Fibroblast of skin of right biceps (primary cell): ENCODE data around the gene GLI3.

Experiments used
- DNase-seq: peaks from one replicate; pipeline ENCODE4 v3.0.0-alpha.2; 2013

Gene GLI3

DNA sequence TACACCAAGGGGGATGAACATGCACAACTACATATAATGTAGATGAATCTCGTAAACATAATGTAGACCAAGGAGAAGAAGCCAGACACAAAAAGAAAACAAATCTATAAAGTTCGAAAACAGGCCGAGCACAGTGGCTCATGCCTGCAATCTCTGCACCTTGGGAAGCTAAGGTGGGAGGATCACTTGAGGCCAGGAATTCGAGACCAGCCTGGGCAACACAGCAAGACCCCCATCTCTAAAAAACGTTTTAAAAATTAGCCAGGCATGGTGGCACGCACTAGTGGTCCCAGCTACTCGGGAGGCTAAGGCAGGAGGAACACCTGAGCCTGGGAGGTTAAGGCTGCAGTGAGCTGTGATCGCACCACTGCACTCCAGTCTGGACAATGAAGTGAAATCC, 68.5 kb downstream of the GLI3 start:
- DNase-seq, result no peak

DNA sequence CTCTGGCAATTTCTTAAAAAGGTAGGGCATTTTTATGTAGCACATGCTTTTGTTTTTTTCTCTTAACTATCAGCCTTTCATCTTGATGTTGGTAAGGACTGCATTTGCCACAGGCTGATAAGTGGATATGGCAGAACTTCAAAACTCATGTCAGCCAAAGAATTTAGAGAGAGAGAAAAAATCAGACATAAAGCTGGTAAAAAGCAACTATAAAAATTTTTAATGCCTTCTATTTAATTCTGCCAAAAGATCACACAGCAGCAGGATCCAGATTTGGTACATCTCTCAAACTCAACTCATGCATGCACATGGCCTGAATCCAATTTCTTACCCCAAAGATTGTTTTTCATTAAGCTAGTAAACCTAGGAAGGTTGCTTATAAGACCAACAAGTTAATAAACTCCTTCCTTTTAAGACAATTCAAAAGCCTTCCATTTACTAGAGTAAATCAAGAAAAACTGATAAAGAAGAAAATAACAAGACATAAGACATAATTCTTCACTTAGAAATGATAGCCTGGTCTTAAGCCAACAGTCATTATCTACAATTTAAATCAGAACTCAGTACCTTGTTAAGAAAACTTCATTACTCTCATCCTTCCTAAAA, 69.3 kb downstream of the GLI3 start:
- no peak for DNase-seq

DNA sequence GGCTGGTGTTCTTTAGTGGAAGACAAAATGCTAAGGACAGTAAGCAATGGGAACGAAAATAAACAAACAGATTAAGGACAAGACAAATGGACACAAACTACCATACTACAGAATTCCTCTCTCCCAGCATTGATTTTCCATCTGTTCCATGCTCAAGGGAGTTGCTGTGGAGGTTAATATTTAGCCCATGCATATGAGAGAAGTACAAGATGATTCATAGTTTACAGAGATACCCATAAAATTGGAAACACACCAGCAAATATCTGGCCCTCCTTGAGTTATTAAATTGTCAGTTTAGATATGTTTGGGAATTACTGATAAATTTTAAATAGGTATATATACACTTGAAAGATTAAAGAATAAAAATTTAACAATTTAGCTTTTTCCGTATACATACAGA, 69.8 kb downstream of the GLI3 start:
- DNase-seq, result no peak

DNA sequence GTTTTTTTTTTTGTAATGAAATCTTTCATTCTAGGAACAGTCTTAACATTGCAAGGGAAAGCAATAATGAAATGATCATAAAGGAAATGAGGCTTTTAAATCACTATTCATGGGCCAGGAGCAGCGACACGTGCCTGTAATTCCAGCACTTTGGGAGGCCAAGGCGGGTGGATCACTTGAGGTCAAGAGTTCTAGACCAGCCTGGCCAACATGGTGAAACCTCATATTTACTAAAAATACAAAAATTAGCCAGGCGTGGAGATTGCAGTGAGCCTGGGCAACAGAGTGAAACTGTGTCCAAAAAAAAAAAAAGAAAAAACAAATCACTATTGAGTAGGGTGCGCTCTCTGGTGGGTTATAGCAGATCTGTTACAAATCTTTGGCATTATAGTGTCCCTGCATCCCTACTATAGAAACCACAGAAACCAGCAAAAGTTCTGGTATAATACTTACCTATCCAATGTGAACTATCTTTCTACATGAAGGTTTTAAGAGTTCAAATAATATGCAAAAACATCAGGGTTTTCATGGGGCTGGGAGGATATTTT, 72.1 kb downstream of the GLI3 start:
- no peak for DNase-seq

DNA sequence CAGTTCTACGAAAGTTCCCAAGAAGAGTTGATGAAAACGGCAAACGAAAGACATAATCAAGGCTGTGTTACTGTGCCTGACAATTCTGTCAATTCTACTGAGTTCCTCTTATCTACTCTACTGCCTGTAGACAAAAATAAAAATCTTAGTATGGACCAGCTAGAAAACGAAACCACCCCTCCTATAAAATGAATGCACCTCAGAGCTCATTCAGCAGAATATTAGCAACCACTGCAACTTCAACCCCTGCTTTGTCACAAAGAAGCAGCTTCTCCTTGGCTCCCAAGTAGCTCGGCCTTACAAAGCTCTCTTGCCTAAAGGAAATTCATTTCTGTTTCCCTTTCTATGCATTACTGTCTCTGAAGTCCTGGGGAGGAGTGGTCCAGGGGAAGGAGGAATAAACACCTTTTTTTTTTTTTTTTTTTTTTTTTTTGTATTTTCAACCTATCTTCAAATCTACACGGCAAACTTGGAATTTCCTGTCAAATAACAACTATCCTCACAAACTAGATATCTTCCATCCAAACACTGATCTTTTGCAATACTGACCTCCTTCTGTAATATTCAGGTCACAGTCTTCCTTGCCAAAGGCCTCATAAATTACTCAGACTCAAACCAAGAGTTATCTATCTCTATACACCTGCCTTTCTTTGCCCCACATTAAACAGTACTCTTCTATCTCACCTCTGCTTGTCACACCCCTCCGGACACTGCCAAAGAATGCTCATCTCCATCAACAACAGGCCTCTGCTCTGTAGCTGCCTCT, 74.3 kb downstream of the GLI3 start:
- DNase-seq, result no peak

DNA sequence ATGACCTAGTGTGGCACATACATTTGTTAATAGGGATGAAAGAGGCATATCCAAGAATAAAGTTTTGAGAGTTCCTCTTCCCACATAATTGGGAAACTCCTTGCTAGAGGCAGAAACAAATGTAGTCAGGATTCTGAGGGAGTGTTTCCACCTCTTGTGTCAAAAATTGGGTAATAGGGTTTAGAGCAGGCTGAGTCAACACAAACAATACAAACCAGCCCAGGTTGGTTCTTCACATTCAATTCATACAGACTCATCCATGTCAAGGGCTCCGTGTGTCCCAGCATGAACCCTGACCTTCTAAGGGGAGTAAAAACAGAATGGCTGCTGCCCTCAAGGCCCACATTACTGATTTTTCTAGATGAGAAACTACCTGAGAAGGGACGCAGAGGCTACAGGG, 75.3 kb downstream of the GLI3 start:
- DNase-seq, result no peak

DNA sequence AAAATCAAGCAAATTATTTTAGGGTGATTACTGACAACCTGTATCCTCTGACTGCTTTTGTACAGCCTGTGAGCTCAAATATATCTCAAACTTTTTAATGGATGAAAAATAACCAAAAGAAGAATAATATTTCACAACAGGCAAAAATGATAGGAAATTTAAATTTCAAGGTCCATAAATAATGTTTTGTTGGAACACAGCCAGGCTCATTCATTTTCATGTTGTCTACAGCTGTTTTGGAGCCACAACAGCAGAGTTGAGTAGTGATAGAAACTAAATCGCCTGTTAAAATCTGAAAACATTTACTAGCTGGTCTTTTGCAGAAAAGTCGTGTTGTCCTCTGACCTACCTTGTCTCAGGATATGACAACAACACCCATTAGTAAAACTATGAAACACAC, 75.9 kb downstream of the GLI3 start:
- no peak for DNase-seq

DNA sequence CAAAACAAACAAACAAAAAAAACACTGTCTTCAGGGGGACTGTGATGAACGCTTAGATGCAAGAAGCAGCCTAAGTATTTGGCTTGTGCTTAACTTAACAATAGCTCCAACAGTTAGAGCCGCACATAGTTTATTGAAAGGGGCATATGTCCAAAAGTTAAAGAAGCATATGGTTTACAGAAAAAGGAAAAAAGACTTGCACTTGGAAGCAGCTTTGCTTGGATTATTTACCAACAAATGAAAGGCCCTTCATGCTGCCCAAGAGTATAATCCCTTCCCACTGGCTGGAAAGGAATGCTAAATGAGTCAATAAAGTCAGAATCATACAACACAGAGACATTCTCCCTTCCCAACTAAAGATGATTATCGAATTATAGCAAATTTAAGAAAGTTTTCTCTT, 77.9 kb downstream of the GLI3 start:
- no peak for DNase-seq

DNA sequence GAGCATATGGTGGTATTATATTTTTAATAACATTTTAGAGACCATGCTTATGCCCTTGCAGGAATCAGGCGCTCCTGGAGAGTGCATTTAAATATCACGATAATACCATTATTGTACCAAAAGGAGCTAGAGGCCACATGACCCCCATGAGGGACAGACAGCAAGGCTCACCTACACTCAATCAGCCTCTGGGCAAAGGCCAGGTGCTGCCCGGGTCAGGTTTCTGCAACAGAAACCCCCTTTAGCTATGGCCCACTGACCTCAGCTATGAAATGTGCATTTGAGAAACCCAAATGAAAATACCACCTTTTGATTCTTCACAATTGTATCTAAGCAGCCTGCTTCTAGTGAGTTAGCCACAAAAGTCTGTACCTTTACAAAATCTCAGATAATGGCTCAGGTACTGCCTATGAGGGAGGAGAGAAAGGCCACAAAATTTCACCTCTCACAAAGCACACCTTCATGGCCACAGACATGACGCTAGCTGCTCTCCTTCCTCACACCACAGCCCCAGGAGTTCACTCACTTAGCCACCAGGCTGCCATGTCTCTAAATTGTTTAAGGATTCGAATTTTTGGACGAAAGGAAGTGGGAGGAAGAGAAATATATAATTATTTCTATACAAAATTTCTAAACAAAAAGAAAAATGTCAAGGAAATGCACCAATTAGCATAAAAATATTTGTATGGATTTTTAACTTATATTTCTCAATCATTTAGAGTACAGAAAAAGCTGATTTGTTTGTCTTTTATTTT, 79.9 kb downstream of the GLI3 start:
- no peak for DNase-seq

DNA sequence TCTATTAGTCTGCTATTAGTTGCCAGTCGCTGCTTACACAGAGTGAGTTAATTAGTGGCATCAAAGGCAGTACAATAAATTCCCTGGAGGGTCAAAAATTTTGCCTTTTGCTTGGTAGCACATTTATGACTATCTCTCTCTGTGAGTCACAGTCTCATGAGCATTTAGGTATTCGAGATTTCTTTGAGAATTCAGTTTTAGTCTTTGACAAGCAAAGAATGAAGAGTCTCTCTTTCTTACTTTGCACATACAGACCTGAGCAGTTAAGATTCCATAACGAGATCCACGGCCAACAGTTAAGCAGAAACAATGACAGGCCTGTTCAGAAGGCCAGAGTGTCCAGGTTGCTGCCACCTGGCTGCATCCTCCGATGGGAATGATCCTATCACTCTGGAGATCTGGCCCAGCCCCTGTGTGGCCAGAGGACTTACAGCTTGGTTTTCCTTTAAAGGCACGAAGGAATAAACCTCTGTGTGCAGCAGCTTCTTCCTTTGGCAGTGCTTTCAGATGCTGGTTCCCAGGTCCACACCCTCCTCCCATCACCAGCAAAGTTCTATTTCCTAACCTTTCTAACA, 80.6 kb downstream of the GLI3 start:
- peak; percentile 80 for DNase-seq

DNA sequence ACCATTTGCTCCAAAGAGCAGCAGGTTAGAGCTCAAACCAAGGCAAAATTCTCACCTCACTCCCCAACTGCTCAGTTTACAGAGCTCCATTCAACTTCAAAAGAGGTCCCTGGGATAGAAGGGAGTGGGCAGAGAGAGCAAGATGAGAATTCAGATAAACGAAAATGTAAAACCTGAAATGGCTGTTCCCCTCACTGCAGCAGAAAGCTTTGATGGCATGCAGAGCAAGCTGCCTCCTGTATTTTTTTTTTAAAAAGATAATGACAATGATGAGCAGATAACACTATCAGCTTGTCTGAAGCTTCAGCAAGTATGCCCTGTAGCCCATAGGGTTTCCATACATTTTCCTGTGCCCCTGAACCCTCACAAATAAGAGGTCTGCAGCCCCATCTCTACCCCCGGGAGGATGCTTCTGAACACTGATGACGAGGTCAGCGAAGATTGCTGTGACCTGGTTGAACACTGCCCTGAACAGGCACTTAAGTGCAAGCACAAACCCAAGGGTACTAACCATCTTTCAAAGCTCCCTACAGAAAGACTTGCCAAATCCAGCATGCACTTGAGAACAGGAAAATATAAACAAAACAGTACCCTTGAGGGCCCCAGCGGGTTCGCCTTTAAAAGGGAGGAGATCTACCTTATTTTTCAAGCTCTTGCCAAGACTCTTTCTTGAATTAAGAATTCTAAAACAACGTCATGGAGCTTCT, 81.3 kb downstream of the GLI3 start:
- DNase-seq, result no peak

DNA sequence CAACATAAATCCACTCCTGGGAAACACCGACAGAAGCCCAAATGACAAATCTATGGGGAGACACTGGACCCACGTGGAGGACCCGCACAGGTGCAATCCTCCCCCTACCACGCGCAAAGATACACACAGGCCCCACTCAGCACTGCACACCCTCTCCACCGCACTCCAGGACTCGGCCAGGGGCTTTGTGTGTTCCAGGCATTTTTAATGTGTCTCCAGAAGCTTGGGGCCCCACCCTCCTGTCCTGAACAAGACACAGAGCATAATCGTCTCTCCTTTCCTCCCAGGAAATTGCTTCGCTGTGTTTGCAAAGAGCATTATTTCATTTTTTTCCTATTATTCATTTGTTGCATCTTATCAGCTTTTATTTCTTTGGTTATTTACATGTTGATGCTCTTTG, 82.8 kb downstream of the GLI3 start:
- no peak for DNase-seq

DNA sequence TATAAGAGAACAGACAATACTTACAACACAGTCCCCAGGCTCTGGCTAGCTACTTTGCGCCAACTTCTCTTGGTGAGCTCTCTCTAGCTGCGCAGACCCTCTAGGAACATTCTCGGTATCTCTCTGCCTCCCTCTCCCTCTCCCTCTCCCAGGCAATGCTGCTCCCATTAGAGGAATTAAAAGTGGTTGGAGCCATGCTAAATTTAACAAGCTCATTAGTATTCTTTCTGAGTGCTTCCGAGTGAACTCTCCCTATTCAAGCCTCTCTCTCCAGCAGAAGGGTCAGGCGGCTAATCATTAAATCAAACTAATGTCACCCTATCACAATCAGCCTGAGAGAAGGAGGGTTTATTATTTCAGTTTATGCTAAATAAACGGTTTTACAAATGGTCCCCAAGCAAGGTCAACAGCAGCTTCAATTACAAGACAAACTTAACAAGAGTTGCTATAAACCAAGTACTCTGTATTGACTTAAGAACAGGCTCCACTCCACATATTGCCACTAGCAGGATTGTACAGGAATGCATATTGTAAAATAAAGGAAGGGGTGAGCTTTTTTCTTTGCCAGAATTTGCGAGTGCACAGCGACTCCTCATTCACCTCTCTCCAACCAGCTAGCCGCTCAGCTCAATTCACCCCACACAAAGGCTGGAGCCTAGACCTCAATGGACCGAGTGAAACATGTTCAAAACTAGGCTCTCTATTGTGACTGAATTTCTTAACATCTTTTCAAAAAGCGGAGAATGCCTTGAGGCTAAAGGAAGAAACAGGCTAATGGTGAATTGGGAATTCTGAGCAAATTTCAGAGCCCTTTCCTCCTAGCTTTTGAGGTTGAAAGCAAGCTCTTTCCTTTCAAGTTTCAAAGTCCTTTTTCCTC, 84.4 kb downstream of the GLI3 start:
- DNase-seq, result no peak

DNA sequence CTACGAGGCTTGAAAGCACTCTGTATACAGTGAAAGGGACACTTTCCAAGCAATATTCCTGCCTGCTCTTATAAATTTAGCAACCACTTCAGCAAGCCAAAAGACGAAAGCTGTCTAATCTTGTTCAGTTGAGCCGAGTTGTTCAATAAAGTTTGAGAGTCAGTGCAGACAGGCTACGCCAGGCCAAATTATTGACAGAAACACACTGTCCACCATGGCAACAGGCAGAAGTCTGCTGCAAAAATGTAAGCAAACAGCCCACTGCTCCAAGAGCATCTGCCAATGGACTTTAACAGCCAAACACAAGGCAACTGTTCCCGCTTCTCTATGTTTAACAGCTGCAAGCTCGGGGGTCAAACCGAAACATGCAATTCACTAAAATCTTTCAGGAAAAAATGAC, 85.7 kb downstream of the GLI3 start:
- peak; percentile 28 for DNase-seq

DNA sequence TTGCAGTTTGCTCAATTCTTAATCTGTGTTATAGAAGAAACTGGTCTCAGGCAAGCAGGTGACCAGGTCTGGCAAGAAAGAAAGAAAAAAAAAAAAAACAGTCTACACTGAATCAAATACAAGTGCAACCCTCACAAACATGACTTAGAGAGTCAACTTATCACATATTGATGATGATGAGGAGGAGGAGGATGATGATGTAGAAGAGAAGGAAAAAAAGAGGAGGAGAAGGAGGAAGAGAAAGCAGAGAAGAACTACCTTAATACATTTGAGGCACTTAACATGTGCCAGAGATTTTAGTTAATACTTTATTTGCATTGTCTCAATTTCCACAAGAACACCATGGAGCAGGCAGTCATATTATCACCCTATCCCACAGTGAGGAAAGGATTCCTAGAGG, 91.5 kb downstream of the GLI3 start:
- no peak for DNase-seq

DNA sequence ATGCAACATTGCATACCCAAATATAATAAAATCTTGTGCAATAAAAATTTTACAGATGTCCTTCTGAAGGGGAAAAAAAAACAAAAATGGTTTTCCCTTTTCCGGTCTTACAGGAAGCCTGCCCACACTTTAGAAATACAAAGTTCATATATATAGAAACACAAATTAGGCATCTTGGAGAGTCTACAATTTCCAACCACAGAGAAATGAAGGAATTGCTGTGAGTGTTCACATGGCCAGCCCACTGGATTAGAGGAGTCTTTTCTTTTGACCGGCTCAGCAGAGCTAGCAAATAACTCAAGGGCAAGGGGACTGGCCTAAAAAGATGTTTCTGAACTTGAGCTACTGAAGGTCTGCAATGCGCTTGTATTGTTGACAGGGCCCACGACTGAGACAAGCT, 92.4 kb downstream of the GLI3 start:
- peak; percentile 86 for DNase-seq

DNA sequence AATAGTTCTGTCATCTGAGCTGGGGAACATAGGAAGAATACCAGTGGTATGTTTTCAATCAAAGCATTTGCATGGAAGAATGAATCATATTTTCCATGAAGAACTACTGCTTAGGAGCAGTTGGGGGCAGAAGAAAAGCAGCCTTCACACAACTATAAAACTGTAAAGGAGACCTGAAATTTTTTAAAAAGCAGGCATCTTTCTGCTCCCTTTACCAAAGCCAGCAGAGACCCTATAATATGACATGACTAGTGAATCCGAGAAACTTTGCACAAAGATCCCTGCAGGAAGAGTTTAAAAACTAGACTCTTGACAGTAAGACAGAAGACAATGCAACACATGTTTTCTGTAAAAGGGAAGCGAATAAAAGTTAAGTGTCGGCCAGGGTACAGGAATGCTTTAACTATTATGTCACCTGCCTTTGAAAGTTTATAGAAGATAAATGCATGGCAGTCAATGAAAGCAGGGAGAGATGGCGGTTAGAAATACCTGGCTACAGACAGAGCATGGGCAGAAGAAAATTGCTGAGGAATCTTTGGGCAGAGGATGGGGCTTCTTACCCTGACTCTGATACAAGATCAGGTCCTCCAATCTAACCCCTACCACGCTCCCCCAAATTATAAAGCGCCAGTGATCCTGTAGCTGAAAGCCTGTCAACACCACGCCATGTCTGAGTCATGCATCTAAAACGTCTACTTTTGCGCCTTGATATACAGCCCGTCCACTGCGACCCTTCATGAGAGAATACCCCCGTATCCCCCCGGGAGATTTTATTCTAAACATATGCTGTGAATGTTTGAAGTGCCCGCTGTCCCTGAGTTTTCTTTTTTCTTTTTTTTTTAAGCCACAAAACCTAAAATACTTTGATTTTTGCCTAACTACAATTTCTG, 93.1 kb downstream of the GLI3 start:
- peak; percentile 79 for DNase-seq

DNA sequence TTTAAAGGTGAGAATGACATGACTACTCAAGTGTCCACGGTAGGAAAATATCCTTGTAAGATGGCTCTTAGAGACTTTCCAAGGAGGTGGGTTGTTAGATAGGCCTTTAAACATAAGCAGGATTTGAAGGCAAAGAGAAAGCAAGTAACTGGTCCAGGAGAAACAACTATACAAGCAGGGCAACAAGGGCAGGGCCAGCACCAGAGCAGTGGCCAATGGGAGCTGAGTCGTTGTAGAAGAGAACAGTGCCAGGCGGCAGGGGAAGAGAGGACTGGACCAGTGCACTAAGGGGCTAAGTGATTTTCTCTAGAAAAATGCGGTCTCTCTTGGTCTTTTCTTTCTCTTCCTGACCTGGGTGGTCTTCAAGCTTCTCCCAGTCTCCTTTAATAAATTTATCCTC, 94.9 kb downstream of the GLI3 start:
- no peak for DNase-seq

DNA sequence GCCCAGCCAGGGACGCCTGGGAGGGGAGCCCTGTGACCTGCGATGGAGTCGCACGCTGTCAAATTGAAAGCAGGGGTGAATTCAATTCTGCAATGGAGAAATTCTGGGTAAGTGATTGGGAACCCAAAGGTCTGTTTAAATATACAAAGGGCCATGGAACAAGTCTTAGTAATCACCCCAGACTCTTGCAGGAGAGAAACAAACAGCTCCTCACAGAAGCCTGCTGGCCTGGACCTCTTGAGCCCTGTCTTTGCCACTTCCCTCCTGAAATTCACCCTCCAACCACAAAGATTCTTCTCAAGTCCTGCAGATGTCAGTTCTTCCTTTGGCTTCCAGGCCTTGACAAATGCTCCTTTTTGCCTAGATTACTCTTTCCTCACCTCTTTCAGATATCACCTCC, 97.3 kb downstream of the GLI3 start:
- DNase-seq, result no peak

DNA sequence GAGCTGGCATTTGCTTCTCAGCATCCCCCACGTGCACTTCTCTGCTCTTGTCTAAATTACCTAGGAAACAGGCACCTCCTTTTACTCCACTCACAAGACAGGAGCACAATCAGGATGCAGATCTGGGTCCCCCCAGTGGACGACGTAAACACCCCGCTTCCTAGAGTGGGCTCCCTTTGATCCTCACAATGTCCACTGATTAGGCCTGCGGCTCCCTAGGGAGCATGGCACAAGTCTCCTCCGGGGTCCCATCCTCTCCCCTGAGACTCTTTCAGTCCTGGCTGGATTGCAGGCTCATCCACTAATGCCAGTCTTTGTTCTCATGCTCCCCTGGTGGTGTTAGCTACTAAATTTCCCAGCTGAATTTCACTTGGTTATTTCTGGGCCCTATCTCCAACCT, 98.3 kb downstream of the GLI3 start:
- DNase-seq, result no peak

DNA sequence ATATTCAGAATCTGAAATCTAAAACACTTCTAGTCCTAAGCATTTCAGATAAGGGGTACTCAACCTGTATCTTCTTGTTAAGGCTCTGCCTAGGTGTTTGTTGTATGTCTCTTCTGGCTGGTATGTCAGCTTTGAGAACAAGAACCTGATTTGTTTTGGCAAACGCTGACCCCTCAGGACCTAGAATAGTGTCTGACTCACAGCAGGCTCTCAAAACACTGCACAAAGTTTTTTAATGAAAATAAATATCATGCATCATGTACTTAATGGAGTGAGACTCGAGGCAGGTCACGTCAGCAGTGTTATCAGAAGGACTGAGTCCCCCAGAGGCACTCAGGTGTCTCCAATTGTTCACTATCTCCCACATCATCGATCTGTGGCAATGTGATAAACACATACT, 99.1 kb downstream of the GLI3 start:
- DNase-seq, result no peak
